GM18867 (cell line): ENCODE data around the gene SLC25A4.

Experiments
- ATAC-seq: cut with Tn5 transposase; IDR thresholded peaks from one replicate; pipeline ENCODE4 v1.9.1; 2021; ENCODE audit warnings: mild to moderate bottlenecking, moderate library complexity; ENCODE audit not compliant: unreplicated experiment

SLC25A4 gene

GRCh38 chr4:185119927-185120630, 23.0 kb upstream of the SLC25A4 start:
- ATAC-seq: no peak

GRCh38 chr4:185120631-185120946, 22.5 kb upstream of the SLC25A4 start:
- ATAC-seq: no peak

GRCh38 chr4:185122681-185123345, 20.3 kb upstream of the SLC25A4 start:
- ATAC-seq: peak; percentile 82

- no peak for ATAC-seq
Observed at GRCh38 chr4:185124006-185124405, 19.1 kb upstream of the SLC25A4 start.

- no peak for ATAC-seq
Observed at GRCh38 chr4:185127021-185127925, 15.8 kb upstream of the SLC25A4 start.

- no peak for ATAC-seq
Observed at GRCh38 chr4:185128272-185129119, 14.6 kb upstream of the SLC25A4 start.

GRCh38 chr4:185134307-185134869, 8.7 kb upstream of the SLC25A4 start:
- peak; percentile 71 for ATAC-seq

- ATAC-seq: no peak
Observed at GRCh38 chr4:185137233-185137925, 5.7 kb upstream of the SLC25A4 start.

GRCh38 chr4:185138161-185138560, 4.9 kb upstream of the SLC25A4 start:
- no peak for ATAC-seq

- ATAC-seq: no peak
Observed at GRCh38 chr4:185139736-185140135, 3.3 kb upstream of the SLC25A4 start.

- no peak for ATAC-seq
Observed at GRCh38 chr4:185141777-185142176, 1.3 kb upstream of the SLC25A4 start.

GRCh38 chr4:185142564-185142911, 528 bp upstream of the SLC25A4 start:
- ATAC-seq: no peak

GRCh38 chr4:185143601-185143969, 519 bp downstream of the SLC25A4 start:
- ATAC-seq: peak; percentile 29

- no peak for ATAC-seq
Observed at GRCh38 chr4:185144601-185145240, 1.7 kb downstream of the SLC25A4 start.

GRCh38 chr4:185145572-185145971, 2.5 kb downstream of the SLC25A4 start:
- ATAC-seq: no peak

GRCh38 chr4:185149392-185149791, 6.3 kb downstream of the SLC25A4 start:
- ATAC-seq: no peak

GRCh38 chr4:185151296-185151695, 8.2 kb downstream of the SLC25A4 start:
- no peak for ATAC-seq

GRCh38 chr4:185165605-185166063, 22.6 kb downstream of the SLC25A4 start:
- peak; percentile 95 for ATAC-seq

GRCh38 chr4:185167234-185167633, 24.2 kb downstream of the SLC25A4 start:
- no peak for ATAC-seq
